ENCODE results near the gene GPR179.
A peak's percentile ranks its signal among the peaks of the same experiment; 100 is the strongest.
"Not testable (repeated sequence)": the region's sequence is repeated elsewhere in the genome, so short reads cannot be mapped to it uniquely, and the experiment has no call there.

The GPR179 gene

GRCh38 chr17:38320482-38320881 lies 23.3 kb downstream of the GPR179 start:
- Histone ChIP-seq H3K9me3 (ENCODE audit: control insufficient read depth, insufficient read depth, low read length) (no peaks in the 10 kb centered on the region), H3K27me3 (ENCODE audit: control insufficient read depth, insufficient read depth, low read length) (no peaks in the 10 kb centered on the region), H3K4me3 (ENCODE audit: low read depth, low read length) (no peak overlapping the region), H3K27ac (ENCODE audit: low read depth, low read length) (no peak overlapping the region), H3K9ac (ENCODE audit: low read depth, low read length) (no peak overlapping the region), H3K4me1 (ENCODE audit: control insufficient read depth, insufficient read depth, low read length) (peaks cover 9% of the 10 kb centered on the region), H3K36me3 (ENCODE audit: control insufficient read depth, insufficient read depth, low read length) (peaks cover 48% of the 10 kb centered on the region)

- Histone ChIP-seq H3K27me3 (ENCODE audit: control insufficient read depth, insufficient read depth, low read length) (no peaks in the 10 kb centered on the region), H3K36me3 (ENCODE audit: control insufficient read depth, insufficient read depth, low read length) (peaks cover 42% of the 10 kb centered on the region), H3K4me3 (ENCODE audit: low read depth, low read length) (no peak overlapping the region), H3K9ac (ENCODE audit: low read depth, low read length) (no peak overlapping the region), H3K9me3 (ENCODE audit: control insufficient read depth, insufficient read depth, low read length) (no peaks in the 10 kb centered on the region), H3K27ac (ENCODE audit: low read depth, low read length) (no peak overlapping the region), H3K4me1 (ENCODE audit: control insufficient read depth, insufficient read depth, low read length) (no peaks in the 10 kb centered on the region)
These were observed 26.7 kb downstream of the GPR179 start for GRCh38 chr17:38317081-38317480.

GRCh38 chr17:38315497-38315896 lies 28.3 kb downstream of the GPR179 start:
- H3K4me1 ChIP-seq (ENCODE audit: control insufficient read depth, insufficient read depth, low read length), result no peaks in the 10 kb centered on the region
- H3K4me3 ChIP-seq (ENCODE audit: low read depth, low read length), result no peak overlapping the region
- H3K27me3 ChIP-seq (ENCODE audit: control insufficient read depth, insufficient read depth, low read length), result no peaks in the 10 kb centered on the region
- H3K36me3 ChIP-seq (ENCODE audit: control insufficient read depth, insufficient read depth, low read length), result peaks cover 38% of the 10 kb centered on the region
- H3K9me3 ChIP-seq (ENCODE audit: control insufficient read depth, insufficient read depth, low read length), result no peaks in the 10 kb centered on the region
- H3K9ac ChIP-seq (ENCODE audit: low read depth, low read length), result no peak overlapping the region
- H3K27ac ChIP-seq (ENCODE audit: low read depth, low read length), result no peak overlapping the region

GRCh38 chr17:38296834-38297517 lies 46.8 kb downstream of the GPR179 start, which contains the start of gene MRPL45:
MRPL45 (plus strand) TSS chr17:38297168; CDS start chr17:38297184, 16 bp downstream.
- H3K27ac ChIP-seq (ENCODE audit: low read depth, low read length), result peak within 1 kb of the TSS; percentile 78
- H3K9ac ChIP-seq (ENCODE audit: low read depth, low read length), result peak within 1 kb of the TSS; percentile 92
- not testable (repeated sequence) for H3K9me3 ChIP-seq (ENCODE audit: control insufficient read depth, insufficient read depth, low read length); H3K36me3 ChIP-seq (ENCODE audit: control insufficient read depth, insufficient read depth, low read length); H3K4me1 ChIP-seq (ENCODE audit: control insufficient read depth, insufficient read depth, low read length); H3K27me3 ChIP-seq (ENCODE audit: control insufficient read depth, insufficient read depth, low read length)
- H3K4me3 ChIP-seq (ENCODE audit: low read depth, low read length), result peak within 1 kb of the TSS; percentile 82

GRCh38 chr17:38295602-38296365 lies 48.0 kb downstream of the GPR179 start:
- not testable (repeated sequence) for H3K9ac ChIP-seq (ENCODE audit: low read depth, low read length); H3K36me3 ChIP-seq (ENCODE audit: control insufficient read depth, insufficient read depth, low read length); H3K27me3 ChIP-seq (ENCODE audit: control insufficient read depth, insufficient read depth, low read length); H3K4me1 ChIP-seq (ENCODE audit: control insufficient read depth, insufficient read depth, low read length); H3K4me3 ChIP-seq (ENCODE audit: low read depth, low read length); H3K9me3 ChIP-seq (ENCODE audit: control insufficient read depth, insufficient read depth, low read length); H3K27ac ChIP-seq (ENCODE audit: low read depth, low read length)

GRCh38 chr17:38289760-38290159 lies 54.0 kb downstream of the GPR179 start:
- not testable (repeated sequence) for H3K9ac ChIP-seq (ENCODE audit: low read depth, low read length); H3K27me3 ChIP-seq (ENCODE audit: control insufficient read depth, insufficient read depth, low read length); H3K36me3 ChIP-seq (ENCODE audit: control insufficient read depth, insufficient read depth, low read length); H3K4me1 ChIP-seq (ENCODE audit: control insufficient read depth, insufficient read depth, low read length); H3K9me3 ChIP-seq (ENCODE audit: control insufficient read depth, insufficient read depth, low read length); H3K27ac ChIP-seq (ENCODE audit: low read depth, low read length); H3K4me3 ChIP-seq (ENCODE audit: low read depth, low read length)

- not testable (repeated sequence) for H3K9me3 ChIP-seq (ENCODE audit: control insufficient read depth, insufficient read depth, low read length); H3K27ac ChIP-seq (ENCODE audit: low read depth, low read length); H3K27me3 ChIP-seq (ENCODE audit: control insufficient read depth, insufficient read depth, low read length); H3K36me3 ChIP-seq (ENCODE audit: control insufficient read depth, insufficient read depth, low read length); H3K4me1 ChIP-seq (ENCODE audit: control insufficient read depth, insufficient read depth, low read length); H3K9ac ChIP-seq (ENCODE audit: low read depth, low read length); H3K4me3 ChIP-seq (ENCODE audit: low read depth, low read length)
These were observed 55.4 kb downstream of the GPR179 start for GRCh38 chr17:38288217-38288827.

- H3K27me3 ChIP-seq (ENCODE audit: control insufficient read depth, insufficient read depth, low read length); H3K27ac ChIP-seq (ENCODE audit: low read depth, low read length): not testable (repeated sequence)
These were observed 57.2 kb downstream of the GPR179 start for GRCh38 chr17:38286501-38287091.

GRCh38 chr17:38285994-38286393 lies 57.8 kb downstream of the GPR179 start:
- not testable (repeated sequence) for H3K9me3 ChIP-seq (ENCODE audit: control insufficient read depth, insufficient read depth, low read length); H3K4me3 ChIP-seq (ENCODE audit: low read depth, low read length); H3K27me3 ChIP-seq (ENCODE audit: control insufficient read depth, insufficient read depth, low read length); H3K27ac ChIP-seq (ENCODE audit: low read depth, low read length); H3K9ac ChIP-seq (ENCODE audit: low read depth, low read length); H3K4me1 ChIP-seq (ENCODE audit: control insufficient read depth, insufficient read depth, low read length); H3K36me3 ChIP-seq (ENCODE audit: control insufficient read depth, insufficient read depth, low read length)

More at GRCh38 chr17:38286501-38287091, 57.2 kb downstream of the GPR179 start:
- not testable (repeated sequence) for H3K9me3 ChIP-seq (ENCODE audit: control insufficient read depth, insufficient read depth, low read length); H3K4me1 ChIP-seq (ENCODE audit: control insufficient read depth, insufficient read depth, low read length); H3K4me3 ChIP-seq (ENCODE audit: low read depth, low read length); H3K9ac ChIP-seq (ENCODE audit: low read depth, low read length); H3K36me3 ChIP-seq (ENCODE audit: control insufficient read depth, insufficient read depth, low read length)

Measured in HUES48 (cell line).